ENCODE results near the gene ELMO1. TPM values are rescaled to one million over a fixed set of nuclear protein-coding genes. Genes with fewer than 3 reads are reported as not detected.

Gene ELMO1
- total RNA-seq, 4 donors from 2014 or later: 24.6 to 120 (median 71.9) TPM

DNA sequence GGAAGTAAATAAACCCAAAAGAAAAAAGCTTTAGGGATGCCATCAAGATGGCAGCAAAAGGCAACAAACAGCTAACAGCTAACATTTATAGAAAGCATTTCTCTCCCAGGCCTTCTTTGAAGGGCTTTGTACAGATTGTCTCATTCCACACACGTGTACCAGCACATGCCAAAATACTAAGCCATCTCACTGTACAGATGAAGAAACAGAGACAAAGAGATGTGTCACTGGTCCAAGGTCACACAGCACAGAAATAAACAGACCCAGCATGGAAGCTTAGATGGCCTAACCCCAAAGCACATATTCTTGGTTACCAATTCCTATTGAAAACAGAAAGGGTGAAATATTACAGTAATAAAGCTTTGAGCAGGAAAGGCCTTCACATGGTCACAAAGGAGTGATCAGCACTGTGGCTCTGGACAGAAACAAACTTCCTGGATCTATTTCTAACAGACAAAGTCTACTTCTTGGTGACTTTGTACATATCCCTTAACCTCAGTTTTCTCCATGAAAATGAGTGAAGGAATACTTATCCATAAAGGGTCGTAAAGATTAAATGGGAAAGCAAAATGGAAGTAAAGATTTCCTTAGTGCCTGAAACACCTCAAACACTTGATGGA, 346.0 kb downstream of the ELMO1 start:
- 88 to 95% methylated on average over 2 of the region's 2 CpGs for WGBS, 2 donors (ENCODE audit: low coverage in 1 of 2)
- intact Hi-C loops (cut with DNase I; ENCODE audit: low total_unique reads): no loop called here

DNA sequence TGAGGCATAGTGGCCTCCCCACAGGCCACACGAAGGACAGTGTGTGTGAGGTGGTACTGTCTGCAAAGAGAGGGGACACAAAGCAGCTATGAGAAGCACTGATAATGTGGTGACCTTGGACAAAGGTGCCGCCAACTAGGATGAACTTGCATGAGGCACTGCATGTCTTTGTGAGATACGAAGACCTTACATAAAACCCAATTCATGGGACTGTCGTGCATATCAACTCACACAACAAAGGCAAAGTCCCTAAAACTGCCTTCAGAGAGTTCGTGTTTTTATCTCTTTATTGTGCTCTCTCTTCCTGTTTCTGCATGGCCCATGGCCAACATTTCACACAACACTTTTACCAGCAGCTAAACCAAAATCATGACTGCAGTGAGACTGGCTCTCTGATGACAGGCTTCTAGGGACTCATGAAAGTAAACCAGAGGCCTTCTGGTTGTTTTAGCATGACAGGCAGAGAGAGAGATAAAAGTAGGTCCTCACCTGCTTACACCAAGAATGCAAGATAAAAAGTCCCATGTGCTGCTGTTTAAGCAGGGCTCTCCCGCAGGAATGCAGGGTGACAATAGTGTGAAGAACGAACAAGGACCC, 347.8 kb downstream of the ELMO1 start:
- in situ Hi-C loops (cut with MboI; ENCODE audit: low pct_ligation_motif_present in 1 of 4, low pct_unique_long_range_greater_than_20kb in 1 of 4, low sequenced_read_pairs in 3 of 4): no loop called here

More for the DNA sequence above, 346.0 kb downstream of the ELMO1 start:
- H3K27ac ChIP-seq: no peak overlapping the region
- TF ChIP-seq POLR2A (IDR thresholded peaks at IDR 0.05): no peak
- TF ChIP-seq, protein P1, sequence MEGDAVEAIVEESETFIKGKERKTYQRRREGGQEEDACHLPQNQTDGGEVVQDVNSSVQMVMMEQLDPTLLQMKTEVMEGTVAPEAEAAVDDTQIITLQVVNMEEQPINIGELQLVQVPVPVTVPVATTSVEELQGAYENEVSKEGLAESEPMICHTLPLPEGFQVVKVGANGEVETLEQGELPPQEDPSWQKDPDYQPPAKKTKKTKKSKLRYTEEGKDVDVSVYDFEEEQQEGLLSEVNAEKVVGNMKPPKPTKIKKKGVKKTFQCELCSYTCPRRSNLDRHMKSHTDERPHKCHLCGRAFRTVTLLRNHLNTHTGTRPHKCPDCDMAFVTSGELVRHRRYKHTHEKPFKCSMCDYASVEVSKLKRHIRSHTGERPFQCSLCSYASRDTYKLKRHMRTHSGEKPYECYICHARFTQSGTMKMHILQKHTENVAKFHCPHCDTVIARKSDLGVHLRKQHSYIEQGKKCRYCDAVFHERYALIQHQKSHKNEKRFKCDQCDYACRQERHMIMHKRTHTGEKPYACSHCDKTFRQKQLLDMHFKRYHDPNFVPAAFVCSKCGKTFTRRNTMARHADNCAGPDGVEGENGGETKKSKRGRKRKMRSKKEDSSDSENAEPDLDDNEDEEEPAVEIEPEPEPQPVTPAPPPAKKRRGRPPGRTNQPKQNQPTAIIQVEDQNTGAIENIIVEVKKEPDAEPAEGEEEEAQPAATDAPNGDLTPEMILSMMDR (IDR thresholded peaks at IDR 0.05): no peak
- no peak for TF ChIP-seq EP300 (IDR thresholded peaks at IDR 0.05; ENCODE audit: low read depth)
- H3K27me3 ChIP-seq: no peaks in the 10 kb centered on the region
- H3K4me1 ChIP-seq: peaks cover 0 to 11% (median 0%) of the 10 kb centered on the region in 4 donors
- no peak for DNase-seq
- H3K9me3 ChIP-seq: no peaks in the 10 kb centered on the region
- no peaks in the 10 kb centered on the region for H3K36me3 ChIP-seq
- no peak overlapping the region for H3K4me3 ChIP-seq
- in situ Hi-C loops (cut with MboI; ENCODE audit: low pct_ligation_motif_present in 1 of 4, low pct_unique_long_range_greater_than_20kb in 1 of 4, low sequenced_read_pairs in 3 of 4): no loop called here

DNA sequence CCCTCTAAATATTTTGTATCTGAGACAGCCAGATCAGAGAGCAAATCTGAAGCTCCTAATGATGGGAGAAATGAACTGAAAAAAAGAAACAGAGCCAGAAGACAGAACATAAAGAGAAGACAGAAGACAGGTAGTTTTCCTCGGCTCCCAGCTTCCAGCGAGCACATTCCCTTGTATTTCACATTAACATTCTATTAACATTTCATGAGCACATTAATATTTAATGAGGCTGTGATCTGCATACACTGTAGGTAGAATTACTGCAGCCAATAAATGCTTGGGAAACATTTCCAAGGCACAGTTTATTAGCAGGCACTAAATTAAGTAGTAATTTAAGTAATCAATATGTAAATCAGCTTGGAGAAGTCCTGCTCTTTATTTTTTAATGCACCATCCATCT, 349.9 kb downstream of the ELMO1 start:
- Histone ChIP-seq H3K4me3 (no peak overlapping the region), H3K27me3 (no peaks in the 10 kb centered on the region), H3K9me3 (no peaks in the 10 kb centered on the region), H3K36me3 (no peaks in the 10 kb centered on the region), H3K4me1 (peaks cover 0 to 11% (median 0%) of the 10 kb centered on the region in 4 donors), H3K27ac (no peak overlapping the region)
- TF ChIP-seq, protein P1 (IDR thresholded peaks at IDR 0.05): no peak
- TF ChIP-seq POLR2AphosphoS5 (IDR thresholded peaks at IDR 0.05) (no peak), EP300 (IDR thresholded peaks at IDR 0.05; ENCODE audit: low read depth) (no peak), POLR2A (IDR thresholded peaks at IDR 0.05) (no peak)
- no peak for DNase-seq
- WGBS, 2 donors (ENCODE audit: low coverage in 1 of 2): 93 to 96% methylated on average over 2 of the region's 2 CpGs
- in situ Hi-C loops (cut with MboI; ENCODE audit: low pct_ligation_motif_present in 1 of 4, low pct_unique_long_range_greater_than_20kb in 1 of 4, low sequenced_read_pairs in 3 of 4): no loop called here
- intact Hi-C loops (cut with DNase I; ENCODE audit: low total_unique reads): no loop called here

More for the DNA sequence above, 347.8 kb downstream of the ELMO1 start:
- intact Hi-C loops (cut with DNase I; ENCODE audit: low total_unique reads): no loop called here
- no peaks in the 10 kb centered on the region for H3K27me3 ChIP-seq
- no peaks in the 10 kb centered on the region for H3K9me3 ChIP-seq
- WGBS, 2 donors (ENCODE audit: low coverage in 1 of 2): 60 to 71% methylated on average over 4 to 7 of the region's 7 CpGs
- no peak overlapping the region for H3K4me3 ChIP-seq
- TF ChIP-seq POLR2AphosphoS5 (IDR thresholded peaks at IDR 0.05) (no peak), POLR2A (IDR thresholded peaks at IDR 0.05) (no peak), EP300 (IDR thresholded peaks at IDR 0.05; ENCODE audit: low read depth) (no peak)
- TF ChIP-seq, protein P1 (IDR thresholded peaks at IDR 0.05): no peak
- DNase-seq: no peak
- no peak overlapping the region for H3K27ac ChIP-seq
- H3K4me1 ChIP-seq: peaks cover 0 to 11% (median 0%) of the 10 kb centered on the region in 4 donors
- no peaks in the 10 kb centered on the region for H3K36me3 ChIP-seq

DNA sequence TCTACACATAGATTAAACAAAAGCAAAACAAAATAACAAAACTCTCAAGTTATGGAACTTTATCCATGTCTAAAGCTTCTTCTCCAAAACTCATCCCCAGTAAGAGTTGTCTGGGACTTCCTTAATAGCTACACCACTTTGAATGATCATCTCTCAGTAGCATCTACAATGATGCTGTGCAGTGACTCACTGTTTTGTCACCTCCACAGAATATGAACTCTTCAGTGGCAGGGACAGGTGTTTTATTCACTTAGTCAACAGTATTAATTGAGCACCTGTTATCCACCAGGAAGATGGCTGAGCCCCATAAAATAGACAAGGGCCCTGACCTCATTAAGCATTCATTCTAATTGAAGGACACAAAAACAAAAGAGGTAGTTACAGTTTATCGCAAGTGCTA, 350.7 kb downstream of the ELMO1 start:
- no peak for DNase-seq
- TF ChIP-seq POLR2AphosphoS5 (IDR thresholded peaks at IDR 0.05) (no peak), EP300 (IDR thresholded peaks at IDR 0.05; ENCODE audit: low read depth) (no peak), POLR2A (IDR thresholded peaks at IDR 0.05) (no peak)
- TF ChIP-seq, protein P1 (IDR thresholded peaks at IDR 0.05): no peak
- Histone ChIP-seq H3K9me3 (no peaks in the 10 kb centered on the region), H3K27me3 (no peaks in the 10 kb centered on the region), H3K4me3 (no peak overlapping the region), H3K36me3 (no peaks in the 10 kb centered on the region), H3K4me1 (peaks cover 0 to 11% (median 0%) of the 10 kb centered on the region in 4 donors), H3K27ac (no peak overlapping the region)
- 50 to 97% methylated on average over 1 of the region's 1 CpG for whole genome bisulfite sequencing, 2 donors (ENCODE audit: low coverage in 1 of 2)
- in situ Hi-C loops (cut with MboI; ENCODE audit: low pct_ligation_motif_present in 1 of 4, low pct_unique_long_range_greater_than_20kb in 1 of 4, low sequenced_read_pairs in 3 of 4) (no loop called here), intact Hi-C loops (cut with DNase I; ENCODE audit: low total_unique reads) (no loop called here)

All from transverse colon (tissue), 4 donors.